NCI-H69 (cell line): ENCODE data around the gene AMER2.
A peak's percentile ranks its signal among the peaks of the same experiment; 100 is the strongest.

Source experiments
- DNase-seq: peaks from one replicate; lab custom pipeline; 2025; lab: John Stamatoyannopoulos, UW

The AMER2 gene

DNA sequence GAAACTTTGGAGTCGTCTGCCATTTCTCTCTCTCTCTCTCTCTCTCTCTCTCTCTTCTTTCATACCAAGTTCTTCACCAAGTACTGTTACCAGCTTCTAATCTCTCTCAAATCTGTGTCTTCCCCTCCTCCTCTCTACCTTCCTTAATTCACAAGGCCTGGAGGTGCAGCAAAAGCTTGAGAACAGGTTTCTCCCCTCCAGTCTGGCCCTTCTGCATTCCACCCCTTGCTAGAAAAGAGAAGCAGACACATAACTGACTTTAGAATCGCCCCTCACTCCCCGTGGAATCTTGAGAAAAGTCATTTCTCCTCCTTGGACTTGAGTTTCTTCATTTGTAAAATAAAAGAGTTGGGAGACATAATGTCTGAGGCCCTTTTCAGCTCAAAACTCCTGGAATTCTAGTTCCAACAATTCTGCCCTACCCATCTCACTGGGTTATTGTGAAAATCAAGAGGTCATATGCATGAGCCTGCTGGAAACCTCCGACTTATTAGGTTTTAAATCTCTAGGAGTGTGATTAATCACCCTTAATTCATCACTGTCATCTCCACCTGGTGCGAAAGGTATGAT, 20.4 kb downstream of the AMER2 start:
- DNase-seq: no peak

DNA sequence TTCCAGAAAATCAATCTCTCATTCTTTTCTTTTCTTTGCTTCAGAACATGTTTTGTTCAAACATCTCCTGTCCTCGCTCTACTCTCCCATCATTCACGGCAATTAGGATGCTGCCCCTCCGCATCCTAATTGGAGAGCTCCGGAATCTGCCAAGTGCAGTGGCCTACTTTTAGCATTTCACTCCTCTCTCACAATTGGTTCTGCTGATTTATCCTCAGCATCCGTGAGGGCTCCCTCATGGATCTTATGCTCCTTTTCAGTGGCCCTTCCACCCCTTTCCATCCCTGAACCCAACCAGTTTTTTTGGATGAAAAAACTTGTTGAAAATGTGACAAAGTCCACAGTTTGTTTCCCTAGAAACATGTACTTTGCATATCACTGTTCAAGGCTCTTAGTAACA, 22.4 kb downstream of the AMER2 start:
- DNase-seq: no peak

DNA sequence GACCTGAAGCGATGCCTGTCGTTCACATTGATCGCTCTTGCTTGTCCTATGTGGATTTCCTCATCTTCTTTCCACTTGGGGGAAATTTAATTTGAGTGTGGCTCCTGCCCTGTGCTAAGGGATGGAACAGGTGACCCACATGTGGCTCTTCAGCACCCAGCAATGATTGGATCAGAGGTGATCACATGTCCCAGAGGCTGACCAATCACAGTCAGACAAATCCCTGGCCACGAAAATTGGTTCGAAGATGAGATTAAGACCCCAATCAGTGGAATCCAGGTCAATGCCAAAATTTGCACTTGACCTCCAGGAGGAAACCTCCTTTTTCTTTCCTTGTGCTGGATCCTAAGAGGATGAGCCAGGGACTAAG, 23.7 kb downstream of the AMER2 start:
- DNase-seq: no peak

DNA sequence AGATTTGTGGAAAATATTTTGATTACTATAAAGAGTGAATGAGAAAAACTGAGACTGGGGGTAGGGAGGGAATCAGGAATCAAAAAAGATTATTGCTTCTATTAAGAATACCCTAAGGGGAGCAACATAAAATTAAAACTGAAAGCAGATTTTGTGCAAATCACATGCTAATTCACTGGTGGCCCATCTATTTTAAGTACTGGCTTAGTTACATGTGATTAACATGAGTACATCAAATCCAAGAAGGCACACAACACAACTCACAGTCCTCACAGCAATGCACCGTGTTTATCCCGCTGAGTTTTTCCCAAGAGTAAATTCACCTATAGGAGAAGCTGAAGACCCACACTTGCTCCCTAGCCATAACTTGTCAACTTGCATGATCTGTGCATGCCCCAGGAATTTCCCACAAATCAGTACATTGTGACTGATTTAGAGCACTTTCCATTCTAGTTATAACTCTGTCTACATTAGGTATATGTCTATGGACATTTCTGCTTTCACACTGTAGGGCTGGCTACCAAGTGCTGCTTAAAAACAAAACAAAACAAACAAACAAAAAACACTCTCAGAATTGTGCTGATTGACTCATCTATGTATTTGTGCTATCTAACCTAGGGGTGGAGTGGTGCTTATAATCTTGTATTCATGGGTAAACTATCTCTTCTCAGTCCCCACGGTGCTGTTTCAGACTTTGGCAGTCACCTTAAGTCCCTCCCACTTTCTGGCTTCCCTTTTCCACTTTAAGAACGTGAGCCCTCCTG, 24.3 kb downstream of the AMER2 start:
- DNase-seq: no peak

DNA sequence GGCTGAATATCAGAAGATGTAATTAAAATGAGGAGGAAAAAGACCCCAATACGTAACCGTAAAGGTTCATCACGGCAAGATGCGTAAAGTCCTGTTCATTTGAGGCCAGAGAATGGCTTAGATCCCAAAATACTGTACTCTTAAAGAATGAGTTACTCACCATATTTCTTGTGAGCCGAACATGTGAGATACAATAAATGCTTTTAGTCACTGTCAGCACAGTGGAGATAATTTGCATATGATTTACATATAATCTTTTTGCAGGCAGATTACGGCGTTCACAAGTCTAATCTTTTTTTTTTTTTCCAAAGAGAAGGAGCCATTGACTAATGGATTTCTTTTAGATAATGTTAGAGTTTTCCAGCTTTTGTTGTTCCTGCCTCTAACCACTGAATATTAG, 28.4 kb downstream of the AMER2 start:
- DNase-seq: no peak

DNA sequence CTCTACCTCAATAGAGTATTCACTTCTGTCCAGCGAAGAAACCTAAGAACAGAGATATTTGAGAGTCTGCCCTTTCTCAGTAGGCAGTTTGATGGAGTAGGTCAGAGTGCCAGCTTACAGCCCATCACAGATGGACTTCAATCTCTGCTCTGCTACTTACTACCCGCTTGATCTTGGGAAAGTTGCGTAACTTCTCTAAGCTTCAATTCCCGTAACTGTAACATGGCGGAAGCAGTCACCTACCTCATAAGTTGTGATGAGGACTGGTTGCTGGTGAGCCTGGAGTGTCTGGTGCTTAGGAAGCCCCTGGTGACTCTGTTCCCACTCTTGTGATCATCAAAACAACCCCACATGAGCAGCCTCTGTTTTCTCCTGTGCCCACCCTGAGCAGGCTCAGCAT, 31.0 kb downstream of the AMER2 start:
- DNase-seq: no peak

DNA sequence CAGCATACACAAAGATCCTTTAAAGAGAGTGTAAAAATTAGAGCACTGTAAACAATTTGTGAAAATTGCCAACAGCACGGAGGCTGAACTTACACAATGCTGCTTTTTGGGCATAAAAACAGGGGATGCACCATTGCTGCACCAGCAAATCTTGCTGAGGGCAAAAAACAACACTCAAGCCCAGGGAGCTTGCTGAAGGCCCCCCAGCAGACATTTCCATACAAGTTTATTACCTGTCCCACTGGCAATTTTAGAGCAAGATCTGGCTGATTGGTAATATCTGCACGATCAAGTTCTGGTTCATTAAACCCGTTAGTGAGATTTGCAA, 34.3 kb downstream of the AMER2 start:
- DNase-seq: no peak

DNA sequence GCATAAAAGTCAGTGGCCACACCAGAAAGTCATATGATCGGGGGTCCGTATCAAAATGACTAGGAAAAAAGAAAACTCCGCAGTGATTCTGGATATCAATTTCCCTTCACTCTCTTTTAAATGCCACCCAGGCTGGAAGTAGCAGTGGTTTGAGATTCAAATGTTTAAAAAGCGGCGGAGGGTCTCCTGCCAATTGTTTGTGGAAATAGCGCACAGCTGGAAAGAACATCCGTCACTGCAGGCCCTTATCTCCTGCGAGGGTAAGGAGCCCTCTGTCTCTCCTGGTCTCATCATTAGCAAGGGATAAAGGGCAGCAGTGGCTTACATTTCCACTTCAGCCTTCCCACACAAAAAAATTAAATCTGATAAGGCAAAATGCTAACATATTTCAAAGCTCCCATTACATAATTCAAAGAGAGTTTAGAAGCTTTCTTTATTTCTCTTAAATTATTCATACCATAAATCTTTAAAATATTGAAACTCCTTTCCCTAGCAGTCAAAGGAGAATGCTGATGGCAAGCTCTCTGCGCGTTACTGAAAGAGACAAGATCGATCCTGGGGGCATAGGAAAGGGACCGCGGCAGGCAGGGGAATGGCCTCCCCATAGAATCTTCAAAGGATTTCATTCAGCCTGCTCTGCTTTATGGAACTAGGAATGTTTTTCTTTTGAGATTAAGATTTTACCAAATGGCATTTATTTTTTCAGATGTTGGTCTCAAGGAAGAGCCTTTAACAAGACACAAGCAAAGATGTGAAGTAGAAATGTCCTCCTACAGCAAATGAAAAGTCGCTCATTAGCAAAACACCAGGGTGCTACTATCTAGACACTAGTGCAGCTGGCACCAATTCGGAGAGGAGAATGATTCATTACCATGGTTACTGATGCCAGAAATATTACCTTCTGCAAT, 35.0 kb downstream of the AMER2 start:
- DNase-seq: peak; percentile 1

DNA sequence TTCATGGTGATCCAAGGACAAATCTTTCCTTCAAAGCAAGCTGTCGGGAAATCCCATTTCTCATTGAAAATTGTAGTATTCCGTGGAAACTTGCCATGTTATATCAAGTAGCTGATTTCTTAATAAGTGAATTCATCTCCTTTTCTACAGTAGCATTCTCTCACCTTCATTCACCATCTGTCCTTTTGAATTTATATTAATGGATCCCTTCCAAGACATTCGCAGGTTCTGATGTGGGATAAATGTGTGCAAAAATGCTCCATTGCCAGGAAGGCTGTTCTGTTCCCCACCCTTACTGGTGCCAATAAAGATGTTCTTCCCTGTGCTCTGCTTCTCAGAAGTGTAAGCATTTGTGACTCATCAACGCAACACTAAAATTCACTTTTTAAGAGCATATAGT, 36.2 kb downstream of the AMER2 start:
- DNase-seq: no peak

DNA sequence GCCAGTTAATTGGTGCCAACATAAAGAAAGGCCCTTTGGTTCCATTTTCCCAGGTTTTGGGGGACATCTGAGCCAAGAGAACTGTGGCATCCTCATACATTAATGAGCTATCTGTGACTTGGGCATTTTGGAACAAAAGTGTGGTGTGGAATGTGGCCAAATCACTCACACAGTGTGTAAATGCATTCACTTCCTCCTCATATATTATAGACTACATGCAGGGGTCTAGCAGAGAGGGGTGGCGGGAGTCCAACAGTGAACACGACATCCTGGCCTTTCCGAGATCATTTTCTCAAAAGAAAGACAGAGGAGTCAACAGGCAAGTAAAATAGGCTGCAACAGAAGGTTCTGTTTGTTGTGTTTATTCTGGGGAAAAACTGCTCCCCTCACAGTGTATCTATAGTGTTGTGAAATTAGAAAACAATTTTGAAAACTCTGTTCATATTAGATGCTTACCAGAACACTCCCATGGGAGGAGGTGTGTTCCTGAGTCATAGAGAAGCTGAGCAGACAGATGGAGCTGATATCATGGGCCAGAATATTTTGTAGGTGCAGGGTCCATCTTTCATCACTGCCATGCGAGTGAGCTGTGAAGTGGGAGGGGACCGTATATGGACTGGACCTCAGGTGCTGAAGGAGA, 39.2 kb downstream of the AMER2 start:
- DNase-seq: no peak

DNA sequence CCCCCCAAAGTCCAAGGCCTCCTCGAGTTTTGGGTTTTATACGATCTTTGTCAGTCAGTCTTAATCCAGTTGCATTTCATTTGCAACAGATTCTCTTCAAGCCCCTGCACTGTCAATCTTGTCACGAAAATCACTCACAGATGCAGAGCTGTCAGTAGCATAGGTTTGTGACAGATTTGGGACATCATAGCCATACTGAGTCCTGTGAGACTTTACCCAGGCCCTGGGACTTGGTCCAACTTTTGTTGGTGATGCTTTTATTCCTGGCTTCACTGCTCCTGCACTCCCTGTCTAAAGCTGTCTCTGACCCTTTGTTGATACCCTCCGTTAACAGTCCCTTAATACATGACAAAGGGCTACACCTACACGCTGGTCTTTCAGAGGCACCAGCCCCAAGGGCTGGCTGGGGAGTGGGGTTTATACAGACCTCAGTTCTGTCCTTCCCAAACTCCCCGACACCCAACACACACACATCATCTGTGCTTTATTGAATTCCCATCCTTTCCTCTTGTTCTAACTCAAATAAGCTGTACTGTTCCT, 40.1 kb downstream of the AMER2 start:
- no peak for DNase-seq

DNA sequence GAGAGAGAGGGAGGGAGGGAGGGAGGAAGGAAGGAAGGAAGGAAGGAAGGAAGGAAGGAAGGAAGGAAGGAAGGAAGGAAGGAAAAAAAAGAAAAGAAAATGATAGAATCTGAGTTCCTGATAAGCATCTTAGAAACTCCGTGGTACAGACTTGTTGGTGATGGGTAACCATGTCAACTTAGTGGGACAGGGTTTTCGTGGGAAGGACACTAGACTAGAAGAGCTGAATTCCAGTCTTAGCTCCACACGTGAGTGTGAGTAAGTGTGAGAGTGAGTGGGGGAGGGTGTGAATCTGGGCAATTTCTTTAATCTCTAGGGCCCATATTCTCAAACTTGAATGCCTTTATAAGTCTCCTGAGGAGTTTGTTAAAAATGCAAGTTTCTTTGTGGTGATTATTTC, 41.1 kb downstream of the AMER2 start:
- DNase-seq: no peak

DNA sequence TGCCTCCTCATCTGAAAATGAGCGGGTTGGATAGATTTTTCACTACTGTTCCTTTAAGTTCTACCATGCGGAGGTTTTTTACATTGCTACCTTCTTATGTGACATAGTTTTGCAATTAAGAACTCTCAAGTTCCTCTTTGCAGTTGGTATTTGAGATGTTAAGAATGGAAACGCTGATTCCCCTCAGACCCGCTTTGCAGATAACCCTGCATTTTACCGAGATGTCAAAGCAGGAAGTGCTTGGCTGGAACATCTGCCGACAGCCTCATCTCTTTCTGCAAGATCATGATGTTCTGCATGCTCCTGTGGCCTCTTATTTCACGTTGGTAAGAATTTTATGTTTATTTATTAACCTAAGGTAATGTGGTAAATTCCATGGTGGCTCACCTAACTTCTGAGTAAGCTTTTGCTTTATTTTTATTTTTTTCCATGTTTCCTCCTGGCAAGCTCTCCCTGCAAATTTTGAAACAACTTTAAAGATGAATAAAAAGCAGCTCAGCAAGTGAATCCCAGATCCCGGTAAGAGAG, 53.6 kb downstream of the AMER2 start:
- no peak for DNase-seq

DNA sequence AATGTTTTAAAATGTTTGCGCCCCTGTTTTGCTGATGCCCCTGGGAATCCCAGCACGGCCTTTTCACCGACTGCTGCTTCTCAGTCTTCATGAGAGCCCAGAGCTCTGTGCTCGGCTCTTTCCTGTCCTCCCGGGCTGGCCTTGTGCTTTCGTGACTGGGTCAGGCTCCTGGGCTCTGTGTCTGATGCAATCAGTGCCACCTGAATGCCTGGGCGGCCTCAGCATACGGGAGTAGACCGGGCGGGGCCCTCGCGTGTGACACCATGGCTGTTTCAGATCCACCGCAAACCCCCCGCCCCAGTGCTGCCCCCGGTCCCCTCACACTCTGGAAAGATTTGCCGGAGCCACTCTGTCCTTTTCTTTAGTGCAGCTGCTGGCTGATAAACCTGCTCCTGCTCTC, 54.8 kb downstream of the AMER2 start:
- no peak for DNase-seq

DNA sequence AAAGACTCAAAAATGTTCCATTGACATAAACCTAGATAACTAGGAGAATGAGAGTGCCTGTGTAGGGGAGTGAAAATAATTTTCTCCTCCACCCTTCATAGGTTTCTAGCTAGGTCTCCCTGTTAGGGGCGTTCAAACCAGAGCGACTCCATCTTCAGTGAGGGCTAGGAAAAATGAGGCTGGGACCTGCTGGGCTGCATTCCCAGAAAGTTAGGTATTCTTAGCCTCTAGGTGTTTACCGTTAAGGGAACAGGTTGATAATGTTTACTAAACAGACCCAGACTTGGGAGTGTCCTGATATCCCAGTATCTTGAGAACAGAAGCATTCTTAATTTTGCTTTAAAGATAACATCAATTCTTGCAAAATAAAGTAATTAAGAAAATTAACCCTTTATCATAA, 56.0 kb downstream of the AMER2 start:
- DNase-seq: no peak

DNA sequence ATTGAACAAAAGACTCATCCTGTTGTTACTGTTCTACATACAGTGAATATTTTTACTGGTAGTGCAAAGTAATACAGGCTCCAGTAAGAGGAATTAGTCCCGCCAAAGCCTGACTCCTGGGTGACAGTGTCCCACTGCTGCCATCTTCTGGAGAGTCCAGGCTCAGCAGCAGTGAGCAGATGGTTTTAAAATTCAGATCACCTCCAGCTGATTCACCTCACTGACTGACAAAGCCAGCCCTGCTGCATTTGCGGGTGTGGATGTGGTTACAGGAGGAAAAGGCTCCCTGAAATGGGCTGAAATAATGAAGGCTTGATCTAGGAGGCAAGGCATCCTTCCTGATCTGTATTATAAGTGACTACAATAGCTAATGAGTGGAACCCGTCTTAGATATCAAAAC, 57.9 kb downstream of the AMER2 start:
- DNase-seq: peak; percentile 54

DNA sequence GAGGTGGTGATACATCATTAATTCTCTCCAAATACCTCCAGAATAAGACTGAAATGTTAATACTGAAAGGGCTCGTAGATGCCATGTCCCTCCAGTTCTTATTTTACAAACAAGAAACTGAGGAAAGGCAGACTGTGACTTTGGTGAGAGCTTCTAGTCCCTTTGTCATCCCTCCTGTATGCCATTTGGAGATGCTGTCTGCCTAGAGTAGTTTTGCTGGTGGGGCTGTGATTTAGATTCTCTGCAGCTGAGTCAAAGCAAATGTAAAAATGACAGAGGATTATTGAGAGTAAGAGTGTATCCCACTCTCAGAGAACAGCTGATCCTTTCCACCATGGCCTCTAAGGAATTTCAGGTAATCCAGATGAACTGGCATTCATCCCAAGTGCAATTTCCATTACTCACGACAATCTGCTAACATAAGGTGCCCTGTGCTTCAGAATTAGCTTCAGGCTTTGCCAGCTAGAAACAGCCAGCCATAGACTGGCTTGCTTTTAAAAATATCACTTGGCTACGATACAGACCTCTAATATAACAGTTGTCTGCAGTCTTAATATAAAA, 59.3 kb downstream of the AMER2 start:
- DNase-seq: no peak
